NCI-H187 (cell line): Measurements from ENCODE around the gene KIF26B.

Experiments
- DNase-seq, 2 experiments: peaks; one replicate each; lab custom pipeline; 2025; lab: John Stamatoyannopoulos, UW

The KIF26B gene

GRCh38 chr1:245428681-245429080, 273.9 kb downstream of the KIF26B start:
- DNase-seq: no peak

- DNase-seq: no peak
These were observed 276.9 kb downstream of the KIF26B start for GRCh38 chr1:245431706-245432105.

- DNase-seq: no peak
These were observed 277.6 kb downstream of the KIF26B start for GRCh38 chr1:245432228-245432875.

- DNase-seq: no peak
These were observed 278.8 kb downstream of the KIF26B start for GRCh38 chr1:245433561-245433960.

- no peak for DNase-seq
These were observed 279.5 kb downstream of the KIF26B start for GRCh38 chr1:245434280-245434679.

- DNase-seq: no peak
These were observed 281.6 kb downstream of the KIF26B start for GRCh38 chr1:245436407-245436806.

GRCh38 chr1:245437369-245438062, 282.7 kb downstream of the KIF26B start:
- DNase-seq: no peak

- DNase-seq: no peak
These were observed 286.1 kb downstream of the KIF26B start for GRCh38 chr1:245440922-245441321.

- no peak for DNase-seq
These were observed 286.9 kb downstream of the KIF26B start for GRCh38 chr1:245441689-245442088.

- DNase-seq: no peak
These were observed 289.5 kb downstream of the KIF26B start for GRCh38 chr1:245444147-245444828.

- DNase-seq: no peak
These were observed 290.2 kb downstream of the KIF26B start for GRCh38 chr1:245444945-245445344.

- DNase-seq: no peak
These were observed 293.7 kb downstream of the KIF26B start for GRCh38 chr1:245448531-245448930.

GRCh38 chr1:245448975-245449431, 294.2 kb downstream of the KIF26B start:
- no peak for DNase-seq

GRCh38 chr1:245453541-245453940, 298.8 kb downstream of the KIF26B start:
- DNase-seq: no peak

- no peak for DNase-seq
These were observed 299.3 kb downstream of the KIF26B start for GRCh38 chr1:245454051-245454450.

- no peak for DNase-seq
These were observed 302.8 kb downstream of the KIF26B start for GRCh38 chr1:245457562-245457961.

GRCh38 chr1:245458234-245458633, 303.4 kb downstream of the KIF26B start:
- DNase-seq: no peak

GRCh38 chr1:245458761-245459174, 304.0 kb downstream of the KIF26B start:
- DNase-seq: no peak

- DNase-seq: no peak
These were observed 304.8 kb downstream of the KIF26B start for GRCh38 chr1:245459621-245460020.

- DNase-seq: no peak
These were observed 306.9 kb downstream of the KIF26B start for GRCh38 chr1:245461681-245462080.

- DNase-seq: no peak
These were observed 307.4 kb downstream of the KIF26B start for GRCh38 chr1:245462161-245462560.

- no peak for DNase-seq
These were observed 308.8 kb downstream of the KIF26B start for GRCh38 chr1:245463392-245464165.
